Activated T-helper 1 cell treated with anti-CD3 and anti-CD28 coated beads, Interleukin-12 subunit alpha, Interleukin-12 subunit beta, Interleukin-2, Interleukin-4 antibody, amounts not matched to agents 30 ng/mL and 10 ng/mL and 1 ng/mL, durations not matched to agents 14 hours and 24 hours and 36 hours (primary cell): ENCODE data around the gene PPP2R5A. TPM values are rescaled to one million over a fixed set of nuclear protein-coding genes. Genes with fewer than 3 reads are reported as not detected.
"Not testable (repeated sequence)": the region's sequence is repeated elsewhere in the genome, so short reads cannot be mapped to it uniquely, and the experiment has no call there.

Source experiments
- DNase-seq: peaks from one replicate; pipeline ENCODE4 v3.0.0; 2021; ENCODE audit warnings: low spot score
- H3K27ac Mint-ChIP-seq: one replicate; pipeline ENCODE4 v1.8.0; 2021; ENCODE audit warnings: mild to moderate bottlenecking, mixed read lengths
- H3K27me3 Mint-ChIP-seq: one replicate; pipeline ENCODE4 v1.8.0; 2022; ENCODE audit warnings: mild to moderate bottlenecking, moderate library complexity, mixed read lengths; ENCODE audit not compliant: insufficient read depth
- H3K36me3 Mint-ChIP-seq: one replicate; pipeline ENCODE4 v1.8.0; 2021; ENCODE audit warnings: low read depth, mixed read lengths
- H3K4me1 Mint-ChIP-seq: one replicate; pipeline ENCODE4 v1.8.0; 2021; ENCODE audit warnings: low read depth, mixed read lengths
- H3K4me3 Mint-ChIP-seq: one replicate; pipeline ENCODE4 v1.8.0; 2021; ENCODE audit warnings: mild to moderate bottlenecking, moderate library complexity, mixed read lengths
- H3K9me3 Mint-ChIP-seq: one replicate; pipeline ENCODE4 v1.8.0; 2021; ENCODE audit warnings: mixed read lengths
- intact Hi-C: fragments of 100-400 bp; cut with micrococcal nuclease; formaldehyde crosslinking; loops from one replicate; pipeline ENCODE4 v1.15.1; 2024
- total RNA-seq: library from RNA; stranded (reverse); gene quantifications from 2 replicates; pipeline ENCODE4 v1.2.3, GENCODE V29; 2022

PPP2R5A gene
- total RNA-seq, 1 donor from 2014 or later, result 46.4 TPM

GRCh38 chr1:212381397-212382035, 96.3 kb downstream of the PPP2R5A start:
- H3K4me3 Mint-ChIP-seq, result no peak overlapping the region
- no peak overlapping the region for H3K27ac Mint-ChIP-seq
- intact Hi-C loops, result no loop called here
- H3K36me3 Mint-ChIP-seq, result peaks cover 40% of the 10 kb centered on the region
- no peaks in the 10 kb centered on the region for H3K4me1 Mint-ChIP-seq
- no peak for DNase-seq
- H3K9me3 Mint-ChIP-seq, result no peaks in the 10 kb centered on the region
- H3K27me3 Mint-ChIP-seq, result no peaks in the 10 kb centered on the region

- H3K27ac Mint-ChIP-seq, result no peak overlapping the region
- H3K4me3 Mint-ChIP-seq, result no peak overlapping the region
- no peaks in the 10 kb centered on the region for H3K27me3 Mint-ChIP-seq
- H3K4me1 Mint-ChIP-seq, result no peaks in the 10 kb centered on the region
- no peak for DNase-seq
- H3K9me3 Mint-ChIP-seq, result peaks cover 12% of the 10 kb centered on the region
- peaks cover 47% of the 10 kb centered on the region for H3K36me3 Mint-ChIP-seq
- intact Hi-C loops, result no loop called here
These were observed 100.8 kb downstream of the PPP2R5A start for GRCh38 chr1:212386029-212386428.

GRCh38 chr1:212388985-212389716, 103.9 kb downstream of the PPP2R5A start:
- Mint-ChIP-seq H3K4me3 (no peak overlapping the region), H3K27me3 (no peaks in the 10 kb centered on the region), H3K9me3 (peaks cover 12% of the 10 kb centered on the region), H3K4me1 (peaks cover 5% of the 10 kb centered on the region), H3K36me3 (peaks cover 57% of the 10 kb centered on the region), H3K27ac (no peak overlapping the region)
- intact Hi-C loops, result no loop called here
- no peak for DNase-seq

- H3K9me3 Mint-ChIP-seq, result peaks cover 12% of the 10 kb centered on the region
- H3K36me3 Mint-ChIP-seq, result peaks cover 45% of the 10 kb centered on the region
- peaks cover 10% of the 10 kb centered on the region for H3K4me1 Mint-ChIP-seq
- H3K4me3 Mint-ChIP-seq, DNase-seq, H3K27me3 Mint-ChIP-seq, intact Hi-C loops, H3K27ac Mint-ChIP-seq: not testable (repeated sequence)
These were observed 110.6 kb downstream of the PPP2R5A start for GRCh38 chr1:212395678-212396437.

GRCh38 chr1:212396638-212397037, 111.4 kb downstream of the PPP2R5A start:
- DNase-seq, result no peak
- H3K36me3 Mint-ChIP-seq, result peaks cover 38% of the 10 kb centered on the region
- intact Hi-C loops, result no loop called here
- peaks cover 8% of the 10 kb centered on the region for H3K4me1 Mint-ChIP-seq
- no peak overlapping the region for H3K27ac Mint-ChIP-seq
- H3K27me3 Mint-ChIP-seq, result no peaks in the 10 kb centered on the region
- no peak overlapping the region for H3K4me3 Mint-ChIP-seq
- H3K9me3 Mint-ChIP-seq, result peaks cover 12% of the 10 kb centered on the region

- Mint-ChIP-seq H3K36me3 (peaks cover 38% of the 10 kb centered on the region), H3K4me3 (no peak overlapping the region), H3K4me1 (peaks cover 6% of the 10 kb centered on the region), H3K27me3 (no peaks in the 10 kb centered on the region), H3K27ac (no peak overlapping the region), H3K9me3 (peaks cover 12% of the 10 kb centered on the region)
- intact Hi-C loops, result no loop called here
- DNase-seq, result no peak
These were observed 112.0 kb downstream of the PPP2R5A start for GRCh38 chr1:212397171-212397570.

GRCh38 chr1:212401042-212401441, 115.8 kb downstream of the PPP2R5A start:
- intact Hi-C loops, result no loop called here
- Mint-ChIP-seq H3K27me3 (no peaks in the 10 kb centered on the region), H3K36me3 (peaks cover 33% of the 10 kb centered on the region), H3K9me3 (peaks cover 11% of the 10 kb centered on the region), H3K27ac (no peak overlapping the region), H3K4me1 (peaks cover 6% of the 10 kb centered on the region), H3K4me3 (no peak overlapping the region)
- no peak for DNase-seq

- Mint-ChIP-seq H3K4me3 (no peak overlapping the region), H3K9me3 (peaks cover 1% of the 10 kb centered on the region), H3K36me3 (peaks cover 30% of the 10 kb centered on the region), H3K4me1 (peaks cover 6% of the 10 kb centered on the region), H3K27ac (no peak overlapping the region), H3K27me3 (no peaks in the 10 kb centered on the region)
- intact Hi-C loops, result no loop called here
- no peak for DNase-seq
These were observed 116.8 kb downstream of the PPP2R5A start for GRCh38 chr1:212401838-212402582.

- Mint-ChIP-seq H3K27me3 (no peaks in the 10 kb centered on the region), H3K27ac (no peak overlapping the region), H3K9me3 (no peaks in the 10 kb centered on the region), H3K4me1 (peaks cover 6% of the 10 kb centered on the region), H3K4me3 (no peak overlapping the region), H3K36me3 (peaks cover 31% of the 10 kb centered on the region)
- intact Hi-C loops, result no loop called here
- no peak for DNase-seq
These were observed 117.6 kb downstream of the PPP2R5A start for GRCh38 chr1:212402666-212403321.

DNA sequence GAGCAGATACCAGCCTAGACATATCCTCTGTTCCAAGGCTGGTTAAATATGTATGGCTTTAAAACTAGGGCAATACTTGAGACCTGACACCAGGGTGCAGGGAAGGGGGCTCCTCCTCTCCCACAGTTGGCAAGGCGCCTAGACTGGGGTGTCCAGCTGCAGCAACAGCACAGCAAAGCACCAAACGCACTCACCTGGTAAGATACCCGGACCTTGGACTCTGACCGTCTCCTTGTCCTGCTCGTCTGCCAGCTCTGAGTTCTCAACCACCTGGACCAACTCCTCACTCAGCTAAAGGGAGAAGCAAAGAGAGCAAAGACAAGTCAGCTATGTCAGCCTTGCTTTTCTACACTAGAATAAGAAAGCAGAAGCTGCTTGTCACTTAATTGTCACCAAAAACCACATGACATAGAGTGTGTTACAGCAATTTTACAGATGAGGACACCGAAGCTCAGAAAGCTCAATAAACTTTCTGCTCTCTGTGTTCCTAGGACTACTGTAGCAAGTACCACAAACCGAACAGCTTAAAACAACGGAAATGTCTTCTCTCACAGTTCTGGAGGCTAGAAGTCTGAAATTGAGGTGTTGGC, 125.1 kb downstream of the PPP2R5A start:
- peaks cover 6% of the 10 kb centered on the region for H3K27me3 Mint-ChIP-seq
- H3K36me3 Mint-ChIP-seq, result peaks cover 43% of the 10 kb centered on the region
- peaks cover 21% of the 10 kb centered on the region for H3K4me1 Mint-ChIP-seq
- no peaks in the 10 kb centered on the region for H3K9me3 Mint-ChIP-seq
- no peak overlapping the region for H3K4me3 Mint-ChIP-seq
- intact Hi-C loops, result loop anchor here (5.0 kb wide), 1 partner anchor 152 kb away; no protein-coding TSS in a partner anchor
- DNase-seq, result no peak
- no peak overlapping the region for H3K27ac Mint-ChIP-seq
